AG08396 (cell line): Measurements from ENCODE around the gene ZNF784.
"Not testable (repeated sequence)": the region's sequence is repeated elsewhere in the genome, so short reads cannot be mapped to it uniquely, and the experiment has no call there.

ENCODE experiments used
- DNase-seq: peaks from one replicate; pipeline ENCODE4 v3.0.0; 2012; ENCODE audit warnings: low spot score, mixed read lengths

Gene ZNF784

GRCh38 chr19:55583897-55584296 lies 40.5 kb downstream of the ZNF784 start:
- not testable (repeated sequence) for DNase-seq

DNA sequence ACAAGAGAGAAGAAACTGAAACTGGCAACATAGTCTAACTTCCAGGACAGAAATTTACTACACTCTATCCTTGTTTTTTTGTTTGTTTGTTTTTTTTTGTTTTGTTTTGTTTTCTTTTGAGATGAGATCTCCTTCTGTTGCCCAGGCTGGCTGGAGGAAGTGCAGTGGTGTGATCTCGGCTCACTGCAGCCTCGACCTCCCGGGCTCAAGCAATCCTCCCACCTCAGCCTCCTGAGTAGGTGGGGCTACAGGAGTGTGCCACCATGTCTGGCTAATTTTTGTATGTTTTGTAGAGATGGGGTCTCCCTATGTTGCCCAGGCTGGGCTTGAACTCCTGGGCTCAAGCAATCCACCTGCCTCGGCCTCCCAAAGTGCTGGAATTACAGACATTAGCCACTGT lies 42.1 kb downstream of the ZNF784 start:
- not testable (repeated sequence) for DNase-seq

GRCh38 chr19:55581823-55582223 lies 42.5 kb downstream of the ZNF784 start:
- DNase-seq, result no peak

DNA sequence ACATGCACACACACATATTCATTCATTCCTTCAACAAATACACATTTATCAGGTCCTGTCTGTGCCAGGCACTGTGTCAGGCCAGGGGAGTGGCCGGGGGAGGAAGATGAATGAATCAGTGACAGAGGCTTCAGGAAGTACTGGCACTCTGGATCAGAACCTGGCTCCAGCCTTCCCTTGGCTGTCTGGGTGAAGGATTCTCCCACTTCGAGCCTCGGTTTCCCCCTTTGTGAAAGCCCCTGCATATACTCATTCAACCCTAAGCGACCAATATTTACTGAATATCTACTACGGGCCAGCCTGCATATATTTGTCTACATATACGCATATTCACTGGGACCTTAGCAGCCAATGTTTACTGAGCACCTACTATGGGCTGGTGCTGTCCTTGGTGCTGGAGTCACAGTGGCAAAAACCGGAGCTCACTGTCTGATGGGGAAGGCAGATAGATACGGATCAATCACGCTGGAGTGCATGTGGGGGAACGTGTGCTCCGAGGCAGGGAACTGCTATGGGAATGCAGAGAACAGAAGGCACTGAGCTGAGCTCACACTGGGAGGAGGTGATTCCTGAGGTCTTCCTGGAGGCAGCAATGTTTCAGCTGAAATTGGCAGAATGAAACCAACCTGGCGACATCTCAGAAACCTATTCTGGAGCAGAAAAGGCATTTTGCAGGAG lies 43.1 kb downstream of the ZNF784 start:
- DNase-seq, result no peak

DNA sequence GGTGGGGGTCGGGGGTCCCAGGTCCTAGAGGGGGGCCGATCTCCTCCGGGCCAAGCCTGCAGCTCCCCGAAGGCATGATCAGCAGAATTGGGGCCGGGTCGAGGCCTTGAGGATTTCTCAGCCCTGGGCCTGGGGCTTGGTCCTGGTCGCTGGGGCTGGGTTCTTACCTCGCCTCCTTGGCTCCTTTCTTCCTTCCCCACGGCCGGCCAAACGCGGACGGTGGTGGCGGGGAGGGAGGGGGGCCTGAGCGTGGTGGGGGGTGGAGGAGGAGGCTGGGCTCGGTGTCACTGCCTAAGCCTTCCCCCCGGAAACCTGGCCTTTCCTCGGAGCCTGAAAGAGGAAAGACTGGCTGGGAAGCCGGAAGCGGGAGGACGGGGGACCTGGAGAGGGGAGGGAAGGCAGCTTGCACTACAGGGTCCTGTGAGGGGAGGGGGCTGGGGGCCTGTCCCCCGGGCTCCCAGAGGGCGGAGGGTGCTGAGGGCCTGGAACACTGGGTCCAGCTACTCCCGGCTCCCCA lies 43.7 kb downstream of the ZNF784 start, which contains the start of gene ZNF579:
TSS of gene ZNF579 (minus strand) at position 221 of the 517 bp plus-strand sequence. CDS start 1,209 bp downstream, outside the sequence.
- DNase-seq, result peak; percentile 94

DNA sequence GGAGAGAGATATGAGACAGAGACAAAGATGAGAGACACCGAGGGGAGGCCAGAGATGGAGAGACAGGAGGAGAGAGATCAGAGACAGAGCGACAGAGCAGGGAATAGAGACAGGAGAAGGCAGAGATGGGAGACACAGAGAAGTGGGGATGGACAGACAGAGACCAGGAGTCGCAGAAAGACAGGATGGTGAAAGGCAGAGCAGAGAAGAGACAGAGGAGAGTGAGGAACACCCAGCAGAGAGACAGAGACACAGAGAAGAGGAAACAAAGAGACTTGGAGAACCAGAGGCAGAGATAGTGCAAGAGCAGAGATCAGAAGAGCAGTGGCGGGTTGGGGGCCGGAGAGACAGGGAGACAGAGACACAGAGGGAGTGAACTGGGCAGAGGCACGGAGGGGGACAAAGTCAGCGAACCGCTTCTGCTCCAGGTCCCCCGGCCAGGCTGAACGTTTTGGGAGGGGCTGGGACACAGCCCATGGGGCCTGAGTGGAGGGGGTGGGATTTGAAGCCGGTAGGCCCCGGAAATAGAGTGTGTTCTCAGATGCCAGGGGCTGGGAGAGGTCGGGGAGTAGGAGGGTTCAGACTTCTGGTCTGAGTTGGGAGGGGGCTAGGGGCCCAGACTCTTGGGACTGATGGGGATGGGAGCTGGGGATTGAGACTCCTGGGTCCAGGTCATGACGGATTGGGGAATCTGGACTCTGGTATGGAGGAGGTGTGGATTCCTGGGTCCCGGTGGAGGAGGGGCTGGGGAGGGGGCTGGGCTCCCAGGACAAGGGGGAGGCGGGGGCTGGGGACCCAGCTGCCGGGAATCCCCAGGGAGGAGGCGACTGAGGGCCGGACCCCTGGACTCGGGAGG lies 44.4 kb downstream of the ZNF784 start:
- peak; percentile 53 for DNase-seq

- no peak for DNase-seq
These were observed 45.3 kb downstream of the ZNF784 start for GRCh38 chr19:55578761-55579747.

DNA sequence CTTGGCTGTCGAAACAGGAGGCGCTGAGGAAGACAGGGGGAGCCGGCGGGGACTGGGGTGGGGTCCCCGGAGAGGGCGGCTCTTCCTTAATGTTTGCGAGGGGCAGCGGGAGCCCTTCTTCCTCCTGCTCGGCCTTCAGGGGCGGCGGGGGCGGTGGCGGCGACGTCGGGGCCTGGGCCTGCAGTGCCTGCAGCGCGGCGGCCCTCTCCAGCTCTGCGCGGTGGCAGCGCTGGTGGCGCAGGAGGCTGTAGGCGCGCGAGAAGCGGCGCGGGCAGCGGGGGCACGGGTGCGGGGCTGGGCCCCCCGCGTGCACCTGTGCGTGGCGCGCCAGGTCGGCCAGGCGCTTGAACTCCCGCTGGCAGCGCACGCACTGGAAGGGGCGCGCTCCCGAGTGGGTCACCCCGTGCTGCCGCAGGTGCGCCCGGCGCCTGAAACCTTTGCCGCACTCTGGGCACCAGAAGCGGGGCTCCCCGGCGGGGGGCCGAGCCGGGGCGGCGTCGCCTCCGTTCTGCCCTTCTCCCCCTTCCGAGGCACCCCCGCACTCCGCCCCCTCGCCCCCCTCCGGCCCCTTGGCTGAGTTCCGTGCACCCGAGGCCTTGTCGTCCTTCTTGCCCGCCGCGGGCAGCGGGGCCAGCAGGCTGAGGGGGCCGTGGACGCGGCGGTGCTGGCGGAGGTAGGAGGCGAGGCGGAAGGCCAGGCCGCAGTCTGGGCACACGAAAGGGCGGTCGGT lies 46.2 kb downstream of the ZNF784 start:
- no peak for DNase-seq

- no peak for DNase-seq
These were observed 47.6 kb downstream of the ZNF784 start for GRCh38 chr19:55576746-55577145.

- not testable (repeated sequence) for DNase-seq
These were observed 50.4 kb downstream of the ZNF784 start for GRCh38 chr19:55573929-55574328.
